Measurements from ENCODE around the gene FAF2.
"Not testable (repeated sequence)": the region's sequence is repeated elsewhere in the genome, so short reads cannot be mapped to it uniquely, and the experiment has no call there.

DNA sequence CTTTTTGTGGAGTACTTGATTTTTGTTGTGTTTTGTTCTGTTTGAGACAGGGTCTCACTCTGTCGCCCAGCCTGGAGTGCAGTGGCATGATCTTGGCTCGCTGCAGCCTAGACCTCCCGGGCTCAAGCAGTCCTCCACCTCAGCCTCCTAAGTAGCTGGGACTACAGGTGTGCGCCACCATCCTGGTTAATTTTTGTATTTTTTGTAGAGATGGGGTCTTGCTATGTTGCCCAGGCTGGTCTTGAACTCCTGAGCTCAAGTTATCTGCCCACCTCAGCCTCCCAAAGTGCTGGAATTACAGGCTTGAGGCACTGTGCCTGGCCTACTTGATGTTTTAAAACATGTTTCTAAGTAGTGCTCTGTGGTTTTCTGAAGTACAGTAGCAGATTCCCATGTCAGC lies 39.0 kb downstream of the FAF2 start:
- not testable (repeated sequence) for TF ChIP-seq POLR2A (IDR thresholded peaks at IDR 0.05; ENCODE audit: low read length); BHLHE40 (IDR thresholded peaks at IDR 0.05; ENCODE audit: low read depth, low read length); KDM5A (IDR thresholded peaks at IDR 0.05); CHD4 (IDR thresholded peaks at IDR 0.05; ENCODE audit: borderline replicate concordance); EP300 (IDR thresholded peaks at IDR 0.05); RAD21 (conservative IDR thresholded peaks at IDR 0.05 in 1 of 2, IDR thresholded peaks at IDR 0.05 in 1 of 2); ZFP36 (IDR thresholded peaks at IDR 0.05; ENCODE audit: borderline replicate concordance, partially characterized antibody); RNF2 (IDR thresholded peaks at IDR 0.05; ENCODE audit: borderline replicate concordance, low read depth); CHD2 (IDR thresholded peaks at IDR 0.05; ENCODE audit: low read length, partially characterized antibody)
- TF ChIP-seq, protein P1, sequence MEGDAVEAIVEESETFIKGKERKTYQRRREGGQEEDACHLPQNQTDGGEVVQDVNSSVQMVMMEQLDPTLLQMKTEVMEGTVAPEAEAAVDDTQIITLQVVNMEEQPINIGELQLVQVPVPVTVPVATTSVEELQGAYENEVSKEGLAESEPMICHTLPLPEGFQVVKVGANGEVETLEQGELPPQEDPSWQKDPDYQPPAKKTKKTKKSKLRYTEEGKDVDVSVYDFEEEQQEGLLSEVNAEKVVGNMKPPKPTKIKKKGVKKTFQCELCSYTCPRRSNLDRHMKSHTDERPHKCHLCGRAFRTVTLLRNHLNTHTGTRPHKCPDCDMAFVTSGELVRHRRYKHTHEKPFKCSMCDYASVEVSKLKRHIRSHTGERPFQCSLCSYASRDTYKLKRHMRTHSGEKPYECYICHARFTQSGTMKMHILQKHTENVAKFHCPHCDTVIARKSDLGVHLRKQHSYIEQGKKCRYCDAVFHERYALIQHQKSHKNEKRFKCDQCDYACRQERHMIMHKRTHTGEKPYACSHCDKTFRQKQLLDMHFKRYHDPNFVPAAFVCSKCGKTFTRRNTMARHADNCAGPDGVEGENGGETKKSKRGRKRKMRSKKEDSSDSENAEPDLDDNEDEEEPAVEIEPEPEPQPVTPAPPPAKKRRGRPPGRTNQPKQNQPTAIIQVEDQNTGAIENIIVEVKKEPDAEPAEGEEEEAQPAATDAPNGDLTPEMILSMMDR (IDR thresholded peaks at IDR 0.05): not testable (repeated sequence)
